ENCODE results near the gene ALDH1L1. TPM values are rescaled to one million over a fixed set of nuclear protein-coding genes. Genes with fewer than 3 reads are reported as not detected.

Gene ALDH1L1
- total RNA-seq, 6 donors from 2014 or later, result 2.4 to 11.5 (median 4.7) TPM

DNA sequence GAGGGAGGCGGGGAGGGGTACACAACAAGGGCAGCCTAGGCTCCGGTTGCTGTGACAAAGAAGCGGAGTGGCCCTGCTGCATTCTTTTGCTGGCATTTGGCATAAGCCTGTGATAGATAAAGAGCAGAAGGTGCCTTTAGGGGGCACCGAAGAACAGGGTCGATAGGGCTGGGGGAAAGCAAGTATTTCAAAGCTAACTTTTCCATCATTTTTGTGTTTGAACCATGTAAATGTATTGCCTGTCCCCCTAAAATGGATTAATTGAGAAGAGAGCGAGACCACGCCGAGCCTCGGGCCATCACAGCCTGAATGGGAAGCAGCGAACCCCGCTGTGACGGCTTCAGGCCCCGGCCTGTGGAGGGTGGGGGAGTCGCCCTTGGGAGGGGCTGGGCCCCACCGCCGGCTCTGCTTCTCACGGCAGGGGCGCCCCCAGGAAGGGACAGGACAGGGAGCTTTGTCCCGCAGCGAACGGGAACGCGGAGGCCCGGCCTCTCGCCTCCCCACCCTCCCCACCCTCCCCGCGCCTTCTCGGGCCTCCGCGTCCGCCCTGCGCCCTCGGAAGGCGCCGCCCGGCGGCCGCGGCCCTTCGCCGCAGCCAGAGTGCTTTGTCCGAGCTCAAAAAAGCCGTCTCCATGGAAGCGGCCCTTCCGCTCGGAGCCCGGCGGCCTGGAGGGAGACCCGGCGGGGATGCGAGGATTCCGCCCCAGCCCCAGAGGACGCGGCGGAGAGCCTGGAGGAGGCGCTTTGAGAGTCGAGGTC, 32.4 kb upstream of the ALDH1L1 start:
- ATAC-seq (ENCODE audit: low FRiP score in 2 of 2) (peak; percentile 62 to 80), DNase-seq (peak; percentile 45 to 91)
- H3K4me3 ChIP-seq, result peak overlapping the region; percentile 22 to 53 (median 44)
- no peaks in the 10 kb centered on the region for H3K36me3 ChIP-seq
- WGBS, 2 donors, result 4 to 11% methylated on average over 10 to 54 of the region's 57 CpGs
- H3K9me3 ChIP-seq, result no peaks in the 10 kb centered on the region
- peak overlapping the region; percentile 58 to 78 (median 71) for H3K27ac ChIP-seq
- TF ChIP-seq POLR2A (IDR thresholded peaks at IDR 0.05), result no peak
- TF ChIP-seq POLR2AphosphoS5 (IDR thresholded peaks at IDR 0.05), result no peak
- TF ChIP-seq, protein P1, sequence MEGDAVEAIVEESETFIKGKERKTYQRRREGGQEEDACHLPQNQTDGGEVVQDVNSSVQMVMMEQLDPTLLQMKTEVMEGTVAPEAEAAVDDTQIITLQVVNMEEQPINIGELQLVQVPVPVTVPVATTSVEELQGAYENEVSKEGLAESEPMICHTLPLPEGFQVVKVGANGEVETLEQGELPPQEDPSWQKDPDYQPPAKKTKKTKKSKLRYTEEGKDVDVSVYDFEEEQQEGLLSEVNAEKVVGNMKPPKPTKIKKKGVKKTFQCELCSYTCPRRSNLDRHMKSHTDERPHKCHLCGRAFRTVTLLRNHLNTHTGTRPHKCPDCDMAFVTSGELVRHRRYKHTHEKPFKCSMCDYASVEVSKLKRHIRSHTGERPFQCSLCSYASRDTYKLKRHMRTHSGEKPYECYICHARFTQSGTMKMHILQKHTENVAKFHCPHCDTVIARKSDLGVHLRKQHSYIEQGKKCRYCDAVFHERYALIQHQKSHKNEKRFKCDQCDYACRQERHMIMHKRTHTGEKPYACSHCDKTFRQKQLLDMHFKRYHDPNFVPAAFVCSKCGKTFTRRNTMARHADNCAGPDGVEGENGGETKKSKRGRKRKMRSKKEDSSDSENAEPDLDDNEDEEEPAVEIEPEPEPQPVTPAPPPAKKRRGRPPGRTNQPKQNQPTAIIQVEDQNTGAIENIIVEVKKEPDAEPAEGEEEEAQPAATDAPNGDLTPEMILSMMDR (IDR thresholded peaks at IDR 0.05), result peak in 3 of 6 experiments; percentile 22 to 48 (median 23)
- H3K27me3 ChIP-seq, result peaks cover 0 to 13% (median 2%) of the 10 kb centered on the region in 4 donors
- peaks cover 11 to 23% (median 21%) of the 10 kb centered on the region in 4 donors for H3K4me1 ChIP-seq

DNA sequence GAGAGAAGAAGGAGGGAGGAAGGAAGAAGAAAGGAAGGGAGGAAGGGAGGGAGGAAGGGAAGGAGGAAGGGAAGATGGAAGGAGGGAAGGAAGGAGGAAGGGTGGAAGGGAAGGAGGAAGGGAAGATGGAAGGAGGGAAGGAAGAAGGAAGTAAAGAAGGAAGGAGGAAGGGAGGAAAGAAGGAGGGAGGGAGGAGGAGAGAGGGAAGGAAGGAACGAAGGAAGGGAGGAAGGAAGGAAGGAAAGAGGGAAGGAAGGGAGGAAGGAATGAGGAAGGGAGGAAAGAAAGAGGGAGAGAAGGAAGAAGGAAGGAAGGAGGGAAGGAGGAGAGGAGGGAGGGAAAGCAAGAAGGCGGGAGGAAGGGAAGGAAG, 31.8 kb upstream of the ALDH1L1 start:
- ATAC-seq (ENCODE audit: low FRiP score in 2 of 2) (no peak), DNase-seq (no peak)
- Histone ChIP-seq H3K9me3 (no peaks in the 10 kb centered on the region), H3K4me1 (peaks cover 11 to 23% (median 21%) of the 10 kb centered on the region in 4 donors), H3K36me3 (no peaks in the 10 kb centered on the region), H3K4me3 (peak overlapping the region in 1 of 4 donors; percentile 48), H3K27ac (peak overlapping the region in 3 of 4 donors; percentile 58 to 73 (median 69)), H3K27me3 (peaks cover 0 to 13% (median 2%) of the 10 kb centered on the region in 4 donors)
- TF ChIP-seq POLR2A (IDR thresholded peaks at IDR 0.05) (no peak), POLR2AphosphoS5 (IDR thresholded peaks at IDR 0.05) (no peak), EP300 (IDR thresholded peaks at IDR 0.05) (no peak)
- TF ChIP-seq, protein P1 (IDR thresholded peaks at IDR 0.05), result no peak
- WGBS, 2 donors, result 35 to 64% methylated on average over 2 of the region's 2 CpGs

DNA sequence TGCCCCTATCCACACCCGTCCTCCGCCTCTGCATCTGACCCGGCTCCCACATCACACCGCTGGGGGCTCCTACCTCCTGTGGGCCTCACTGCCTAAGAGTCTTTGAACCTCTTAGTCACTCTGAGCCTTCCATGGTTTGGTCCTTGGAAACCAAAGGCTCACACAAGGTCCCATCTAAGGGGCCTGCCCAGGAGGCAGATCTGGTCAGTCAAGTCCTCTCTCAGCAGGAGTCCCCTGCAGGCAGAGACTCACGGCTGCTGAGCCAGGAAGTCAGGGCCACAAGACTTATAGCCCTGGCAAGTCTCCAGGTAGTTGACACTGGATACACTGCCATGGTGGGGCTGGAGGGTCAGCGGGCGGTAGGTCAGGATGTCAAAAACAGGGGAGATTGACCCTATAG, 31.2 kb upstream of the ALDH1L1 start:
- Histone ChIP-seq H3K27me3 (peaks cover 0 to 13% (median 2%) of the 10 kb centered on the region in 4 donors), H3K36me3 (no peaks in the 10 kb centered on the region)

GRCh38 chr3:126210606-126211005, 30.2 kb upstream of the ALDH1L1 start:
- H3K36me3 ChIP-seq, result no peaks in the 10 kb centered on the region
- 72 to 83% methylated on average over 6 of the region's 6 CpGs for WGBS, 2 donors

More for the DNA sequence above, 31.2 kb upstream of the ALDH1L1 start:
- DNase-seq, result no peak
- 79 to 91% methylated on average over 7 of the region's 7 CpGs for WGBS, 2 donors
- no peaks in the 10 kb centered on the region for H3K9me3 ChIP-seq
- ATAC-seq (ENCODE audit: low FRiP score in 2 of 2), result no peak
- TF ChIP-seq POLR2A (IDR thresholded peaks at IDR 0.05) (no peak), EP300 (IDR thresholded peaks at IDR 0.05) (no peak), POLR2AphosphoS5 (IDR thresholded peaks at IDR 0.05) (no peak)
- TF ChIP-seq, protein P1 (IDR thresholded peaks at IDR 0.05), result no peak
- H3K4me1 ChIP-seq, result peaks cover 11 to 23% (median 21%) of the 10 kb centered on the region in 4 donors
- H3K27ac ChIP-seq, result no peak overlapping the region
- H3K4me3 ChIP-seq, result no peak overlapping the region

More at GRCh38 chr3:126210606-126211005, 30.2 kb upstream of the ALDH1L1 start:
- TF ChIP-seq POLR2A (IDR thresholded peaks at IDR 0.05) (no peak), EP300 (IDR thresholded peaks at IDR 0.05) (no peak), POLR2AphosphoS5 (IDR thresholded peaks at IDR 0.05) (no peak)
- TF ChIP-seq, protein P1 (IDR thresholded peaks at IDR 0.05), result no peak
- no peak overlapping the region for H3K4me3 ChIP-seq
- H3K9me3 ChIP-seq, result no peaks in the 10 kb centered on the region
- H3K4me1 ChIP-seq, result peaks cover 11 to 23% (median 21%) of the 10 kb centered on the region in 4 donors
- no peak overlapping the region for H3K27ac ChIP-seq
- ATAC-seq (ENCODE audit: low FRiP score in 2 of 2), result no peak
- peaks cover 0 to 13% (median 2%) of the 10 kb centered on the region in 4 donors for H3K27me3 ChIP-seq
- DNase-seq, result no peak
